ENCODE data around the gene FRMD5. TPM values are rescaled to one million over a fixed set of nuclear protein-coding genes. Genes with fewer than 3 reads are reported as not detected.

The FRMD5 gene
- total RNA-seq, 1 donor from 2014 or later: 7.8 TPM

DNA sequence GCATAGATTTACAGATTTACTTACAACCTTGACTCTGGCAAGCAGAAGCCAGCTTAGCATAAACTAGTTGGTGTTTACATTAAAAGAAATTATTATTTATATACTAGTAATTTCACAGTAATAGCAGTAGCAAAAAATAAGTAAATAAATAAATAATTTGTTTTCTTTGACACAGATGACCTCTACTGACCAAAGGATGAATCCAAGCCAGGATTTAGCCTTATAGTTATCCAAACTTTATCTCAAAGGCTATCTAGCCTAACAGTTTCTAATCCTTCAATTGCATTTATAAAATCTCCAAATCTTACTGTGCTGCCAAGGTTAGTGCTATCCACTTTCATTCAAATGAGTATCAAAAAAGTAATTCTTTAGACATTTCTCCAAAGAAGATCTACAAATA, 64.3 kb downstream of the FRMD5 start:
- TF ChIP-seq, protein P1, sequence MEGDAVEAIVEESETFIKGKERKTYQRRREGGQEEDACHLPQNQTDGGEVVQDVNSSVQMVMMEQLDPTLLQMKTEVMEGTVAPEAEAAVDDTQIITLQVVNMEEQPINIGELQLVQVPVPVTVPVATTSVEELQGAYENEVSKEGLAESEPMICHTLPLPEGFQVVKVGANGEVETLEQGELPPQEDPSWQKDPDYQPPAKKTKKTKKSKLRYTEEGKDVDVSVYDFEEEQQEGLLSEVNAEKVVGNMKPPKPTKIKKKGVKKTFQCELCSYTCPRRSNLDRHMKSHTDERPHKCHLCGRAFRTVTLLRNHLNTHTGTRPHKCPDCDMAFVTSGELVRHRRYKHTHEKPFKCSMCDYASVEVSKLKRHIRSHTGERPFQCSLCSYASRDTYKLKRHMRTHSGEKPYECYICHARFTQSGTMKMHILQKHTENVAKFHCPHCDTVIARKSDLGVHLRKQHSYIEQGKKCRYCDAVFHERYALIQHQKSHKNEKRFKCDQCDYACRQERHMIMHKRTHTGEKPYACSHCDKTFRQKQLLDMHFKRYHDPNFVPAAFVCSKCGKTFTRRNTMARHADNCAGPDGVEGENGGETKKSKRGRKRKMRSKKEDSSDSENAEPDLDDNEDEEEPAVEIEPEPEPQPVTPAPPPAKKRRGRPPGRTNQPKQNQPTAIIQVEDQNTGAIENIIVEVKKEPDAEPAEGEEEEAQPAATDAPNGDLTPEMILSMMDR (IDR thresholded peaks at IDR 0.05; ENCODE audit: unreplicated experiment): no peak
- no peak overlapping the region for H3K27ac Mint-ChIP-seq
- DNase-seq (ENCODE audit: low spot score, unreplicated experiment): no peak
- no peaks in the 10 kb centered on the region for H3K27me3 Mint-ChIP-seq
- H3K4me3 Mint-ChIP-seq (ENCODE audit: low read depth): no peak overlapping the region
- no peaks in the 10 kb centered on the region for H3K4me1 Mint-ChIP-seq (ENCODE audit: low read depth)
- no peaks in the 10 kb centered on the region for H3K9me3 Mint-ChIP-seq (ENCODE audit: low read depth)
- H3K36me3 Mint-ChIP-seq (ENCODE audit: insufficient read depth): no peaks in the 10 kb centered on the region

DNA sequence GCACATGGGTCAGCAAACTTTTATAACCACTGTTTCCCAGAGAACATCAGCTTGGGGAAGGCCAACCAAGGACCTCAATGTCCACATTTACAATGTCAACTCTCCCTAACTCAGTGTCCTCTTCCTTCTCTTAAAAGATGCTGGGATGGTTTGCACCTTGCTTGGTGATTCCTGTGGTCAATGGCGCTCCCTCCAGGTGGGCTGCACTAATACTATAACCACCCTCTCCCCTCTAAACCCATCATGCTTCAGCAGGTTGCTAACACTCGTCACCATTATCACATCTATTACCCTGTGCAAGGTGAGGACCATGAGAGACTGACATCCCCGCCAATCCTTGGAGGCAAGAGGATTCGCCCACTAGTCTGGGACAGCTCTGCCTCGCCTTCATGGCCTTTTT, 65.2 kb downstream of the FRMD5 start:
- no peak for DNase-seq (ENCODE audit: low spot score, unreplicated experiment)

DNA sequence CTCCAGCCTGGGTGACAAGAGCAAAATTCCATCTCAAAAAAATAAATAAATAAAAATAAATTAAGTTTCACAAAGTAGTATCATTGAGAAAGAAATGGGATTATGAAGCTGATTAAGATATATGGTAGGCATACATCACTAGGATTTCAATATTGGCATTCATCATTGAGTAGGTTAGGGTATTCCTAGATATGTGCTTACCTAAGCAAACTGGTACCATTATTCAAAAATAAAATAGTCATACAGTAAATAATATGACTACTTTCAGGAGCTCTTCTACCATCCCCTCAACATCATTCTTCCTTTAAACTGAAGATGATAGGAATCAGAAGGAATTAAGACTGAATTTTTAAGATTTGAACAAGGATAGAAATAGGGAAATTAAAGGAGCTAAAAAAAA, 66.6 kb downstream of the FRMD5 start:
- no peak overlapping the region for H3K27ac Mint-ChIP-seq

More for the DNA sequence above, 65.2 kb downstream of the FRMD5 start:
- TF ChIP-seq, protein P1 (IDR thresholded peaks at IDR 0.05; ENCODE audit: unreplicated experiment): no peak
- Mint-ChIP-seq H3K4me1 (ENCODE audit: low read depth) (no peaks in the 10 kb centered on the region), H3K27ac (peak overlapping the region; percentile 75), H3K27me3 (no peaks in the 10 kb centered on the region), H3K9me3 (ENCODE audit: low read depth) (no peaks in the 10 kb centered on the region), H3K4me3 (ENCODE audit: low read depth) (no peak overlapping the region), H3K36me3 (ENCODE audit: insufficient read depth) (no peaks in the 10 kb centered on the region)

DNA sequence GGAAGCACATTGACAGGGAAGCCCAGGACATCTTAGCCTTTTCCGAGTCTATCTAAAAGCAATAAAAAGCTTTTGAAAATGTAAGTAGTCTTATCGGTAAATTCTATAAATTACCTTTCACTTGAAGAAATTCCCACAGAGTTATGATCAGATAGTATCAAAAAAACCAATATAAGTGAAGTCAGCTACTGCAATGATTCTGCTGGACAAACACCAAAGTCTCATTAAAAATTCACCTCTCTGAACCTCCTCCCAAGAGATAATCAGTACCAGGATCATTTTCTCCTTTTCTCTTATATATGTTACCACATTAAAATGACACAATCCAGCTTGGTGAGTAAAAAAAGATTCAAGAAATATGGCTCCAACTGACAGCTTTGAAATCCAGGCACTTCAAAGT, 69.2 kb downstream of the FRMD5 start:
- TF ChIP-seq, protein P1 (IDR thresholded peaks at IDR 0.05; ENCODE audit: unreplicated experiment): no peak
- no peak for DNase-seq (ENCODE audit: low spot score, unreplicated experiment)
- H3K4me3 Mint-ChIP-seq (ENCODE audit: low read depth): no peak overlapping the region
- no peak overlapping the region for H3K27ac Mint-ChIP-seq
- H3K36me3 Mint-ChIP-seq (ENCODE audit: insufficient read depth): no peaks in the 10 kb centered on the region
- no peaks in the 10 kb centered on the region for H3K4me1 Mint-ChIP-seq (ENCODE audit: low read depth)
- no peaks in the 10 kb centered on the region for H3K9me3 Mint-ChIP-seq (ENCODE audit: low read depth)
- no peaks in the 10 kb centered on the region for H3K27me3 Mint-ChIP-seq

More for the DNA sequence above, 66.6 kb downstream of the FRMD5 start:
- H3K4me1 Mint-ChIP-seq (ENCODE audit: low read depth): no peaks in the 10 kb centered on the region
- H3K36me3 Mint-ChIP-seq (ENCODE audit: insufficient read depth): no peaks in the 10 kb centered on the region
- no peaks in the 10 kb centered on the region for H3K27me3 Mint-ChIP-seq
- no peak for DNase-seq (ENCODE audit: low spot score, unreplicated experiment)
- TF ChIP-seq, protein P1 (IDR thresholded peaks at IDR 0.05; ENCODE audit: unreplicated experiment): no peak
- no peak overlapping the region for H3K4me3 Mint-ChIP-seq (ENCODE audit: low read depth)
- H3K9me3 Mint-ChIP-seq (ENCODE audit: low read depth): no peaks in the 10 kb centered on the region

DNA sequence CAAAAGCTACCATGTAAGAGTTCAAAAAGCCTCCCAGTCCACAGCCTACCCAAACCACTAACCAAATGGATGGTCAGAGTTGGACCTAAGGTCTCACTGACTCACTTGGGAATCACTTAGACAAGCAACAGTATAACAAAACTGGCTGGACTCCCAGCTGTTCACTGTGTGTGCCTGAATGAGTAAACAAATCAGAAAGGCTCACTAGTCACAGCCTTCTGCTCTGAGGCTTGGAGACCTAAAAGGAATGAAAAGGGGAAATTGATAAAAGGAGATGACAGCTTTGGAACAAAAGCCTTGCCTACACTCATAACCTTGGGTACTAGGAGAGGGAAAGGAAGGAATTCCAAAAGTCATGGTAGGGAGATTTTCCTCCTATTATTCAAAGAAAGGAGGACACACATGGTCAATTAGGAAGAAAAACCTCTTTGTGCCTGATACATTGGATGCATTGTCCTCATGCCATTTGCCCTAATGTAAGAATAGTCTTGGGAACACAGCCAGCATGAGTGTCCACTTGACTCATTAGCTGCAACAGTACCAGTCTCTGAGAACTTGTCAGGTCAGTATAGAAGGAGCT, 92.3 kb downstream of the FRMD5 start:
- Mint-ChIP-seq H3K9me3 (ENCODE audit: low read depth) (no peaks in the 10 kb centered on the region), H3K4me3 (ENCODE audit: low read depth) (no peak overlapping the region), H3K27ac (no peak overlapping the region), H3K36me3 (ENCODE audit: insufficient read depth) (no peaks in the 10 kb centered on the region), H3K4me1 (ENCODE audit: low read depth) (peaks cover 11% of the 10 kb centered on the region), H3K27me3 (no peaks in the 10 kb centered on the region)
- DNase-seq (ENCODE audit: low spot score, unreplicated experiment): no peak
- TF ChIP-seq, protein P1 (IDR thresholded peaks at IDR 0.05; ENCODE audit: unreplicated experiment): no peak
